Heart left ventricle (tissue), 16 donors: ENCODE data around the gene MLST8. TPM values are rescaled to one million over a fixed set of nuclear protein-coding genes. Genes with fewer than 3 reads are reported as not detected.

Experiments used
- ATAC-seq, 4 donors: fragments of 200-7000 bp; cut with Tn5 transposase; one replicate each; pipeline ENCODE4 v1.9.1; 2020 to 2022; ENCODE audit warnings: moderate library complexity in 4 of 4, mild to moderate bottlenecking in 3 of 4, moderate number of reproducible peaks in 1 of 4
- DNase-seq, 5 donors: peaks; one replicate each; pipeline ENCODE4 v3.0.0-alpha.2; 2020
- H3K27ac ChIP-seq, 12 donors: fragments of 200-600 bp; sonication (generic) in 4 of 12; one replicate each; pipeline versions ENCODE4 v1.5.0 to v1.8.0; 2016 to 2022; ENCODE audit warnings: mild to moderate bottlenecking in 2 of 12
- H3K27me3 ChIP-seq, 9 donors: fragments of 200-600 bp; sonication (generic) in 2 of 9; one replicate each; pipeline versions ENCODE4 v1.5.1 to v1.8.0; 2016 to 2022; ENCODE audit warnings: mild to moderate bottlenecking in 3 of 9
- H3K36me3 ChIP-seq, 9 donors: fragments of 200-600 bp; sonication (generic) in 2 of 9; one replicate each; pipeline versions ENCODE4 v1.5.0 to v1.8.0; 2018 to 2022; ENCODE audit warnings: mild to moderate bottlenecking in 2 of 9
- H3K4me1 ChIP-seq, 12 donors: fragments of 200-600 bp; sonication (generic) in 4 of 12; one replicate each; pipeline versions ENCODE4 v1.5.0 to v1.8.0; 2016 to 2022; ENCODE audit warnings: mild to moderate bottlenecking in 3 of 12
- H3K4me3 ChIP-seq, 12 donors: fragments of 200-600 bp; sonication (generic) in 4 of 12; one replicate each; pipeline versions ENCODE4 v1.5.0 to v1.8.0; 2017 to 2022; ENCODE audit warnings: mild to moderate bottlenecking in 9 of 12, moderate library complexity in 4 of 12
- H3K9me3 ChIP-seq, 12 donors: fragments of 200-600 bp; sonication (generic) in 4 of 12; one replicate each; pipeline versions ENCODE4 v1.5.0 to v1.8.0; 2016 to 2022; ENCODE audit warnings: mild to moderate bottlenecking in 1 of 12
- CTCF ChIP-seq, 12 donors: fragments of 200-600 bp; sonication (generic) in 4 of 12; IDR thresholded peaks; one replicate each; pipeline versions ENCODE4 v1.5.0 to v1.8.0; 2018 to 2022; ENCODE audit warnings: antibody characterized with exemption in 12 of 12, mild to moderate bottlenecking in 5 of 12
- POLR2A ChIP-seq, 2 donors: fragments of 450-650 bp; IDR thresholded peaks; one replicate each; pipeline ENCODE4 v1.6.1; 2017; ENCODE audit warnings: antibody characterized with exemption in 2 of 2, mild to moderate bottlenecking in 2 of 2, moderate library complexity in 2 of 2
- WGBS, 4 donors: extraction: QIAGEN DNeasy Blood & Tissue Kit in 2 of 4; methylation state at CpG; one replicate each; pipeline versions ENCODE4 v1.1.5 to v1.1.7; 2013 to 2018; 5-methylcytosine and 5-hydroxymethylcytosine counted together
- intact Hi-C, 10 donors: fragments of 100-400 bp; cut with DNase I; formaldehyde crosslinking; loops; one replicate each; pipeline versions ENCODE4 v1.11.1 to v1.14.2; 2022
- polyA plus RNA-seq, 2 donors: library from polyadenylated mRNA; stranded (reverse); fragments of 200-250 nt; gene quantifications; one replicate each; pipeline ENCODE4 v1.2.3, GENCODE V29; 2013
- total RNA-seq, 9 donors: library from RNA; depleted of rRNA in 2 of 9; stranded (reverse); fragments of >200 nt in 2 of 9; fragmentation: NEBNext Ultra II Directional in 3 of 9; extraction: Animal tissue kit (Norgen Biotek cat#: 25700) in 3 of 9; gene quantifications; one replicate each; pipeline versions ENCODE4 v1.1.0 to v1.2.4, GENCODE V29; 2016 to 2023
- donor health status: ischemic (EF 13 %, LVEDD 7.1; RV severe dilation, severe dysfunction).
- donor health status: healthy with polysubstance abuse.
- donor health status: DM: no; HTN: yes; CAD: no.
- donor health status: DM: no; HTN: no; CAD: no.
- donor health status: ischemic (EF 25% LVEDD 6.9; RV normal size, moderate dysfunction).
- donor health status: ischemic (EF 25% LVEDD 5.7; RV mildly dilated, moderate dysfunction).
- donor health status: healthy.
- donor health status: DM: yes; HTN: yes; CAD: no.
- donor health status: ischemic (EF 35%, LVEDD 5.7; RV mildly dilated, moderate dysfunction).
- donor health status: nonischemic (EF 11% LVEDD 7.7; RV severe dilation, severe dysfunction).
- donor health status: DM: yes; HTN: yes; CAD: no.
- donor health status: PGD.
- donor health status: ischemic (EF 29% LVEDD 5.4; RV normal size, mild dysfunction).
- donor health status: nonischemic (EF 23%, LVEDD 6.1; RV moderate dilation, normal function).

MLST8 gene
- total and polyA plus RNA-seq, 11 donors: 19.8 to 49.0 (median 23.5) TPM

- no peaks in the 10 kb centered on the region for H3K27me3 ChIP-seq
- intact Hi-C loops: no loop called here
- no peak overlapping the region for H3K27ac ChIP-seq
- no peaks in the 10 kb centered on the region for H3K9me3 ChIP-seq
- H3K36me3 ChIP-seq: peaks cover 0 to 58% (median 45%) of the 10 kb centered on the region in 9 donors
- TF ChIP-seq CTCF (IDR thresholded peaks at IDR 0.05): no peak
- TF ChIP-seq POLR2A (IDR thresholded peaks at IDR 0.05): no peak
- no peak for ATAC-seq
- H3K4me1 ChIP-seq: no peaks in the 10 kb centered on the region
- whole genome bisulfite sequencing, 4 donors: 92 to 96% (median 94%) methylated on average over 18 of the region's 18 CpGs
- no peak overlapping the region for H3K4me3 ChIP-seq
- no peak for DNase-seq
Observed at GRCh38 chr16:2177101-2177500, 28.2 kb upstream of the MLST8 start.

GRCh38 chr16:2177561-2177960, 27.7 kb upstream of the MLST8 start:
- peaks cover 0 to 53% (median 45%) of the 10 kb centered on the region in 9 donors for H3K36me3 ChIP-seq

GRCh38 chr16:2178321-2179106, 26.7 kb upstream of the MLST8 start:
- 11 to 34% (median 31%) methylated on average over 45 to 106 of the region's 106 CpGs for WGBS, 4 donors
- ATAC-seq: peak in 2 of 4 donors; percentile 18 to 33
- H3K27ac ChIP-seq: no peak overlapping the region
- no peak for DNase-seq
- no peak overlapping the region for H3K4me3 ChIP-seq
- H3K36me3 ChIP-seq: peaks cover 0 to 47% (median 39%) of the 10 kb centered on the region in 9 donors
- intact Hi-C loops: no loop called here
- H3K4me1 ChIP-seq: no peaks in the 10 kb centered on the region
- no peaks in the 10 kb centered on the region for H3K9me3 ChIP-seq
- no peak for TF ChIP-seq POLR2A (IDR thresholded peaks at IDR 0.05)
- TF ChIP-seq CTCF (IDR thresholded peaks at IDR 0.05): no peak
- no peaks in the 10 kb centered on the region for H3K27me3 ChIP-seq

More at GRCh38 chr16:2177561-2177960, 27.7 kb upstream of the MLST8 start:
- no peak overlapping the region for H3K4me3 ChIP-seq
- DNase-seq: no peak
- TF ChIP-seq CTCF (IDR thresholded peaks at IDR 0.05) (no peak), POLR2A (IDR thresholded peaks at IDR 0.05) (no peak)
- no peak for ATAC-seq
- H3K4me1 ChIP-seq: no peaks in the 10 kb centered on the region
- 95 to 97% (median 96%) methylated on average over 18 to 20 of the region's 20 CpGs for WGBS, 4 donors
- H3K9me3 ChIP-seq: no peaks in the 10 kb centered on the region
- no peak overlapping the region for H3K27ac ChIP-seq
- intact Hi-C loops: no loop called here
- H3K27me3 ChIP-seq: no peaks in the 10 kb centered on the region

- 14 to 41% (median 36%) methylated on average over 36 to 50 of the region's 50 CpGs for WGBS, 4 donors
- no peak overlapping the region for H3K4me3 ChIP-seq
Observed at GRCh38 chr16:2179107-2179501, 26.1 kb upstream of the MLST8 start.

More at GRCh38 chr16:2179107-2179501, 26.1 kb upstream of the MLST8 start:
- intact Hi-C loops: no loop called here
- H3K27ac ChIP-seq: no peak overlapping the region
- ATAC-seq (no peak), DNase-seq (no peak)
- peaks cover 0 to 41% (median 34%) of the 10 kb centered on the region in 9 donors for H3K36me3 ChIP-seq
- no peak for TF ChIP-seq POLR2A (IDR thresholded peaks at IDR 0.05)
- TF ChIP-seq CTCF (IDR thresholded peaks at IDR 0.05): no peak
- H3K27me3 ChIP-seq: no peaks in the 10 kb centered on the region
- no peaks in the 10 kb centered on the region for H3K4me1 ChIP-seq
- no peaks in the 10 kb centered on the region for H3K9me3 ChIP-seq
